ENCODE results near the gene G6PC3. TPM values are rescaled to one million over a fixed set of nuclear protein-coding genes. Genes with fewer than 3 reads are reported as not detected.

Gene G6PC3
- total and polyA plus RNA-seq, 9 donors, result 14.4 to 56.7 (median 37.1) TPM

DNA sequence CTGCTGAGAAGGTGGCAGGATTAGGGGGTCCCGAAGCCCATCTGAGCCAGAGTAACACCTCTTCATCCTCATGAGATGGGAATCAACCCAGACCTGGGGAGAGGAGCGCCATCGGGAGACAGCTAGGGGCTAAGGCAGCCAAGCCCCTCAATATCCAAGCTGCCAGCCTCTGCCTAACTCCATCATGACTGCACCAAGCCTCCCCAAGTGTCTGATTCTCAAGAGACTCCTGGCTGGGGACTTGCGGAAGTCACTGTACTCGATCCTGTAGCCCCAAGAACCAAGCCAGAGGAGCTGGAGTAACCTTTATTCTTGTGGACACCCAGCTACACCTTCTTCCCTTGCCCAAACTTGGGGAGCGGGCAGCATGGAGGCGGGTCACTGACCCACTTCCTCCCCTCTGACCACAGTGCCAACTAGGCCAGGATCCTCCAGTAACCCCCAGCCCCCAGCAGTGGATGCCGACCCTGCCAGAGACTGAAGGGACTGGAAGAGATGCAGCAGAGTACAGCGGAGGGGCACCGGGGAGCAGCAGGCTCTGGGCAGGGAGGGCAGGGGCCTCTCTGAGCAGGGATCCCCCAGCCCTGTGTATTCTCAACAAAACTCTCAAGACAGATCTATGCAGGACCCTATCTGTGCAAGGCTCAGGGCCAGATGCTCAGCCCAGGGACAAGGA is 39.6 kb downstream of the G6PC3 start:
- DNase-seq, result no peak
- Histone ChIP-seq H3K27me3 (no peaks in the 10 kb centered on the region), H3K9me3 (no peaks in the 10 kb centered on the region), H3K4me1 (ENCODE audit: insufficient read depth) (peaks cover 49% of the 10 kb centered on the region), H3K4me3 (peak overlapping the region; percentile 33), H3K27ac (peak overlapping the region; percentile 74 to 85), H3K36me3 (no peaks in the 10 kb centered on the region)
- intact Hi-C loops (cut with DNase I), result loop anchor here in 1 of 4 donors (5.0 kb wide), 1 partner anchor 43 kb away; the partner anchor contains the start of gene LSM12
- TF ChIP-seq POLR2A (IDR thresholded peaks at IDR 0.05) (no peak), EP300 (IDR thresholded peaks at IDR 0.05) (no peak)
- TF ChIP-seq, protein P1, sequence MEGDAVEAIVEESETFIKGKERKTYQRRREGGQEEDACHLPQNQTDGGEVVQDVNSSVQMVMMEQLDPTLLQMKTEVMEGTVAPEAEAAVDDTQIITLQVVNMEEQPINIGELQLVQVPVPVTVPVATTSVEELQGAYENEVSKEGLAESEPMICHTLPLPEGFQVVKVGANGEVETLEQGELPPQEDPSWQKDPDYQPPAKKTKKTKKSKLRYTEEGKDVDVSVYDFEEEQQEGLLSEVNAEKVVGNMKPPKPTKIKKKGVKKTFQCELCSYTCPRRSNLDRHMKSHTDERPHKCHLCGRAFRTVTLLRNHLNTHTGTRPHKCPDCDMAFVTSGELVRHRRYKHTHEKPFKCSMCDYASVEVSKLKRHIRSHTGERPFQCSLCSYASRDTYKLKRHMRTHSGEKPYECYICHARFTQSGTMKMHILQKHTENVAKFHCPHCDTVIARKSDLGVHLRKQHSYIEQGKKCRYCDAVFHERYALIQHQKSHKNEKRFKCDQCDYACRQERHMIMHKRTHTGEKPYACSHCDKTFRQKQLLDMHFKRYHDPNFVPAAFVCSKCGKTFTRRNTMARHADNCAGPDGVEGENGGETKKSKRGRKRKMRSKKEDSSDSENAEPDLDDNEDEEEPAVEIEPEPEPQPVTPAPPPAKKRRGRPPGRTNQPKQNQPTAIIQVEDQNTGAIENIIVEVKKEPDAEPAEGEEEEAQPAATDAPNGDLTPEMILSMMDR (IDR thresholded peaks at IDR 0.05), result no peak
- 65 to 80% (median 71%) methylated on average over 10 of the region's 10 CpGs for WGBS, 3 donors

DNA sequence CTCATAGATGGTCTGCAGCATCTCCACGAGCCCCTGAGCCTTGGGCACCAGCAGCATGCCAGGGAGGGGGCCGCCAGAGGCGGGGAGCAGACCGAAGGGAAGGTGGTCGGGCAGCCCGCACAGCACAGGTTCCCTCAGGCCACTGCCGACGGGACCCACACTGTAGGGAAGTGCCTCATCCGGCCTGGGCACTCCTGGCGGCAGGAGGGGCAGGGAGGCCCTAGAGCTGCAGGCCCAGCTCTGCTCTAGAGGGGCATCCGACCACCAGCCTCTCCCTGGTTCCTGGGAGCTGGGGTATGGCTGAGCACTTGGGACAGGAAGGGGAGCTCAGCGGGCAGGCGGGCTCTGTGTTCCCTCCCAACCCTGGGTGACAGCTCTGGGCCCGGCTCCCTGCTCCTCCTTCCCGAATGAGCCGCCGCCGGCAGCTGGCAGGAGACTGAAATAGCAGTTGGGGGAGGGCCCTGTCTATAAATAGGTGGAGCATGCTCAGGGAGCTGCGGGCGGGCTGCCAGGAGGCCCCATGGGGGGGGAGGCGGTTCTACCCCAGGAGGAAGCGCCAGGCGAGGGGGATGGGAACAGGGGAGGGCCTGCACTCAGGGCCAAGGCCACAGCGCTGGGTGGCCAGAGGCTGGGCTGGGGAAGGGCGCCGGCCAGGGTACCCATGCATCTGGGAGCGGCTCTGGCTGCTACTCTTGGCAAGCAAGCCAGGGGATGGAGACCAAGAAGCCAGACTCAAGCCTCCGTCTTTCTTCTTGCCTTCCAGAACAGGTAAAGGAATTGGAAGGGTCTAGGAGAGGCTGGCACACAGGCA is 40.5 kb downstream of the G6PC3 start:
- H3K27ac ChIP-seq, result peak overlapping the region; percentile 85 to 87
- H3K27me3 ChIP-seq, result no peaks in the 10 kb centered on the region
- peak; percentile 100 for DNase-seq
- no peaks in the 10 kb centered on the region for H3K9me3 ChIP-seq
- H3K4me3 ChIP-seq, result peak overlapping the region; percentile 33
- H3K36me3 ChIP-seq, result no peaks in the 10 kb centered on the region
- 5% methylated on average over 27 to 28 of the region's 28 CpGs for WGBS, 3 donors
- H3K4me1 ChIP-seq (ENCODE audit: insufficient read depth), result peaks cover 49% of the 10 kb centered on the region
- no peak for TF ChIP-seq EP300 (IDR thresholded peaks at IDR 0.05)
- TF ChIP-seq, protein P1 (IDR thresholded peaks at IDR 0.05), result peak in 1 of 3 donors; percentile 20
- peak; percentile 47 for TF ChIP-seq POLR2A (IDR thresholded peaks at IDR 0.05)
- intact Hi-C loops (cut with DNase I), result loop anchor here in 1 of 4 donors (5.0 kb wide), 1 partner anchor 44 kb away; the partner anchor contains the start of gene LSM12

DNA sequence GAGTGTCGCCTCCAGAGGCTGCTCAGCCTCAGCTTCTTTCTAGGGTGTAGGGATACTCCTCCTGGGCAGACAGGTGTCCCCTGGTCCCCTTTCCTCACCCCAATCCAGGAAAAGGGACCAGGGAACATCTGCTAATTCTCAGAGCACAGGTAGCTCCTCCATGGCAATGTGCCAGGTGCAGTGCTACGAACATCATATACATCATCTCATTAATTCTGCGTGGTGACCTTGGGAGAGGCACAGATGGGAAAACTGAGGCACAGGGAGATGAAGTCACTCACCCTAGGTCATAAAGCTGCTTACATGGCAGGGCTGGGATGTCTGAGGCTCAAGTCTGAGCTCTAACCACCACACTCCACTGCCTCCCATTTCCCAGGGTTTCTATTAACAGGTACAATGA is 41.2 kb downstream of the G6PC3 start:
- intact Hi-C loops (cut with DNase I), result loop anchor here in 1 of 4 donors (5.0 kb wide), 1 partner anchor 44 kb away; the partner anchor contains the start of gene LSM12
- peak in 2 of 5 donors; percentile 49 to 64 for DNase-seq
- no peaks in the 10 kb centered on the region for H3K9me3 ChIP-seq
- TF ChIP-seq EP300 (IDR thresholded peaks at IDR 0.05) (no peak), POLR2A (IDR thresholded peaks at IDR 0.05) (no peak)
- TF ChIP-seq, protein P1 (IDR thresholded peaks at IDR 0.05), result no peak
- H3K36me3 ChIP-seq, result no peaks in the 10 kb centered on the region
- peak overlapping the region; percentile 40 to 87 for H3K27ac ChIP-seq
- no peak overlapping the region for H3K4me3 ChIP-seq
- no peaks in the 10 kb centered on the region for H3K27me3 ChIP-seq
- H3K4me1 ChIP-seq (ENCODE audit: insufficient read depth), result peaks cover 49% of the 10 kb centered on the region
- WGBS, 3 donors, result 62 to 72% (median 65%) methylated on average over 3 of the region's 3 CpGs

Data from ovary (tissue), 9 donors.